ENCODE data around the gene LRRK2.
A peak's percentile ranks its signal among the peaks of the same experiment; 100 is the strongest.
"Not testable (repeated sequence)": the region's sequence is repeated elsewhere in the genome, so short reads cannot be mapped to it uniquely, and the experiment has no call there.

The LRRK2 gene

GRCh38 chr12:40209886-40210285 lies 14.9 kb upstream of the LRRK2 start:
- no peak for DNase-seq
- in situ Hi-C loops (cut with MboI; ENCODE audit: low pct_unique_long_range_greater_than_20kb, low sequenced_read_pairs), result no loop called here

- DNase-seq; in situ Hi-C loops (cut with MboI; ENCODE audit: low pct_unique_long_range_greater_than_20kb, low sequenced_read_pairs): not testable (repeated sequence)
Measured at GRCh38 chr12:40211186-40211585, 13.6 kb upstream of the LRRK2 start.

- in situ Hi-C loops (cut with MboI; ENCODE audit: low pct_unique_long_range_greater_than_20kb, low sequenced_read_pairs), result no loop called here
- no peak for DNase-seq
Measured at GRCh38 chr12:40212566-40212965, 12.2 kb upstream of the LRRK2 start.

- DNase-seq, result no peak
- in situ Hi-C loops (cut with MboI; ENCODE audit: low pct_unique_long_range_greater_than_20kb, low sequenced_read_pairs), result no loop called here
Measured at GRCh38 chr12:40215982-40216381, 8.8 kb upstream of the LRRK2 start.

- in situ Hi-C loops (cut with MboI; ENCODE audit: low pct_unique_long_range_greater_than_20kb, low sequenced_read_pairs), result no loop called here
- no peak for DNase-seq
Measured at GRCh38 chr12:40216516-40217288, 8.1 kb upstream of the LRRK2 start.

- in situ Hi-C loops (cut with MboI; ENCODE audit: low pct_unique_long_range_greater_than_20kb, low sequenced_read_pairs), result no loop called here
- DNase-seq, result no peak
Measured at GRCh38 chr12:40219760-40220159, 5.0 kb upstream of the LRRK2 start.

- in situ Hi-C loops (cut with MboI; ENCODE audit: low pct_unique_long_range_greater_than_20kb, low sequenced_read_pairs), result no loop called here
- DNase-seq, result no peak
Measured at GRCh38 chr12:40222247-40222646, 2.5 kb upstream of the LRRK2 start.

GRCh38 chr12:40223646-40224045 lies 1.2 kb upstream of the LRRK2 start:
- in situ Hi-C loops (cut with MboI; ENCODE audit: low pct_unique_long_range_greater_than_20kb, low sequenced_read_pairs), result no loop called here

GRCh38 chr12:40225337-40225983 lies 663 bp downstream of the LRRK2 start:
- in situ Hi-C loops (cut with MboI; ENCODE audit: low pct_unique_long_range_greater_than_20kb, low sequenced_read_pairs), result no loop called here
- DNase-seq, result no peak

More at GRCh38 chr12:40223646-40224045, 1.2 kb upstream of the LRRK2 start:
- no peak for DNase-seq

GRCh38 chr12:40225984-40226602 lies 1.3 kb downstream of the LRRK2 start:
- in situ Hi-C loops (cut with MboI; ENCODE audit: low pct_unique_long_range_greater_than_20kb, low sequenced_read_pairs), result no loop called here
- peak; percentile 38 for DNase-seq

- DNase-seq, result peak; percentile 15
- in situ Hi-C loops (cut with MboI; ENCODE audit: low pct_unique_long_range_greater_than_20kb, low sequenced_read_pairs), result no loop called here
Measured at GRCh38 chr12:40226705-40227104, 1.9 kb downstream of the LRRK2 start.

GRCh38 chr12:40227447-40227846 lies 2.6 kb downstream of the LRRK2 start:
- no peak for DNase-seq
- in situ Hi-C loops (cut with MboI; ENCODE audit: low pct_unique_long_range_greater_than_20kb, low sequenced_read_pairs), result no loop called here

GRCh38 chr12:40228727-40229126 lies 3.9 kb downstream of the LRRK2 start:
- no peak for DNase-seq
- in situ Hi-C loops (cut with MboI; ENCODE audit: low pct_unique_long_range_greater_than_20kb, low sequenced_read_pairs), result no loop called here

GRCh38 chr12:40229690-40230651 lies 5.2 kb downstream of the LRRK2 start:
- DNase-seq, result no peak
- in situ Hi-C loops (cut with MboI; ENCODE audit: low pct_unique_long_range_greater_than_20kb, low sequenced_read_pairs), result no loop called here

- in situ Hi-C loops (cut with MboI; ENCODE audit: low pct_unique_long_range_greater_than_20kb, low sequenced_read_pairs), result no loop called here
- DNase-seq, result no peak
Measured at GRCh38 chr12:40232602-40233001, 7.8 kb downstream of the LRRK2 start.

GRCh38 chr12:40233741-40234367 lies 9.1 kb downstream of the LRRK2 start:
- no peak for DNase-seq
- in situ Hi-C loops (cut with MboI; ENCODE audit: low pct_unique_long_range_greater_than_20kb, low sequenced_read_pairs), result no loop called here

GRCh38 chr12:40236357-40236850 lies 11.6 kb downstream of the LRRK2 start:
- DNase-seq, result no peak
- in situ Hi-C loops (cut with MboI; ENCODE audit: low pct_unique_long_range_greater_than_20kb, low sequenced_read_pairs), result no loop called here

GRCh38 chr12:40238266-40238902 lies 13.6 kb downstream of the LRRK2 start:
- no peak for DNase-seq
- in situ Hi-C loops (cut with MboI; ENCODE audit: low pct_unique_long_range_greater_than_20kb, low sequenced_read_pairs), result no loop called here

Measured in KBM-7 (cell line).